ENCODE measurements around the gene MRGPRF.

DNA sequence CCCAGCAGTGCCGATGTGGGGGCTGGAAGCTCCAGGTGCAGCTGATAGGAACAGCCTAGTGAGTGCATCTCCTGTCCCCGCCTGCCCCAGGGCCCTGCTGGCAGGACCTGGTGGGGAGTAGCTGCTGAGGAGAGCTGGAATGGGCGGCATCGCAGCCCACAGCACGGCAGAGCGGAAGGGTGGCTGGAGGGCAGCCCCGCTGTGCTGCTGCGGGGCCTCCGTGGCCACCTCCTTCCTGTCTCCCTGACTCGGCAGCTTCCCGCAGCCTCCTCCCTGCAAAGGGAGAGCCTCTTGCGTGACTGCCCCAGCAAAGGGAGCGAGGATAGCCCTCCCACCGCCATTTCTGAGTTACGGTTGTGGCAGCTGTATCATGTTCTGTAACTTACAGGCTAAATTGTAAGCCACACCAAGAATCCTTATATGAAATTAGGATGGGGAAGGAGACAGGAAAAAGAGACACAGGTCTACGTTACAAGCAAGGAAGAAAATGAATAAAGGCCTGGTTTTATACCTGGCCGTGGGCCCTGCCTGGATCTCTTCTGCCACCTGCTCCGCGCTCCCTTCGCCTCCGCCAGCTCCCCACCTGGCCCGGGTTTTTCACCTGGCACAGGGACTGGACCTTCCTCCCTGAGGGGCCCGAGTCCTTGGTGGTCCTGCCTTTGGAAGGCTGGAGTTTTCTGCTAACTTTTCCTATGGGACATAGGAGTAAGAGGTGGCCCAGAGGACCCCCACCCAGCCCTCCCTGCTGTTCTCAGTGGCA lies 45.6 kb upstream of the MRGPRF start:
- TF ChIP-seq, protein P1, sequence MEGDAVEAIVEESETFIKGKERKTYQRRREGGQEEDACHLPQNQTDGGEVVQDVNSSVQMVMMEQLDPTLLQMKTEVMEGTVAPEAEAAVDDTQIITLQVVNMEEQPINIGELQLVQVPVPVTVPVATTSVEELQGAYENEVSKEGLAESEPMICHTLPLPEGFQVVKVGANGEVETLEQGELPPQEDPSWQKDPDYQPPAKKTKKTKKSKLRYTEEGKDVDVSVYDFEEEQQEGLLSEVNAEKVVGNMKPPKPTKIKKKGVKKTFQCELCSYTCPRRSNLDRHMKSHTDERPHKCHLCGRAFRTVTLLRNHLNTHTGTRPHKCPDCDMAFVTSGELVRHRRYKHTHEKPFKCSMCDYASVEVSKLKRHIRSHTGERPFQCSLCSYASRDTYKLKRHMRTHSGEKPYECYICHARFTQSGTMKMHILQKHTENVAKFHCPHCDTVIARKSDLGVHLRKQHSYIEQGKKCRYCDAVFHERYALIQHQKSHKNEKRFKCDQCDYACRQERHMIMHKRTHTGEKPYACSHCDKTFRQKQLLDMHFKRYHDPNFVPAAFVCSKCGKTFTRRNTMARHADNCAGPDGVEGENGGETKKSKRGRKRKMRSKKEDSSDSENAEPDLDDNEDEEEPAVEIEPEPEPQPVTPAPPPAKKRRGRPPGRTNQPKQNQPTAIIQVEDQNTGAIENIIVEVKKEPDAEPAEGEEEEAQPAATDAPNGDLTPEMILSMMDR (IDR thresholded peaks at IDR 0.05) = no peak
- TF ChIP-seq EZH2 (IDR thresholded peaks at IDR 0.05; ENCODE audit: borderline replicate concordance, insufficient read depth, low read depth, low read length, poor library complexity, severe bottlenecking) = no peak

Measured in B cell (primary cell).